GM23338 (cell line): Measurements from ENCODE around the gene TXNL4B. TPM values are rescaled to one million over a fixed set of nuclear protein-coding genes. Genes with fewer than 3 reads are reported as not detected.

Experiments
- ATAC-seq: fragments of 200-7000 bp; cut with Tn5 transposase; 3 replicates; pipeline ENCODE4 v1.9.1; 2020
- DNase-seq: peaks from one replicate; pipeline ENCODE4 v3.0.0-alpha.2; 2015; ENCODE audit warnings: low spot score
- H2AFZ ChIP-seq: fragments of 200-600 bp; sonication (generic); 2 replicates; pipeline ENCODE4 v1.8.0; 2016; ENCODE audit warnings: antibody characterized with exemption, mild to moderate bottlenecking, moderate library complexity
- H3F3A ChIP-seq: fragments of 200-600 bp; sonication (generic); replicated peaks from 2 replicates; pipeline ENCODE4 v1.8.0; 2017; ENCODE audit warnings: antibody characterized with exemption, mixed run types, low read depth
- H3K27ac ChIP-seq: fragments of 200-600 bp; sonication (generic); 2 replicates; pipeline ENCODE4 v1.6.1; 2016; ENCODE audit warnings: low read depth
- H3K27me3 ChIP-seq: fragments of 200-600 bp; sonication (generic); 2 replicates; pipeline ENCODE4 v1.8.0; 2016; ENCODE audit warnings: mild to moderate bottlenecking, mixed run types, moderate library complexity; ENCODE audit not compliant: insufficient read depth
- H3K36me3 ChIP-seq: fragments of 200-600 bp; sonication (generic); 2 replicates; pipeline ENCODE4 v1.8.0; 2016; ENCODE audit warnings: mild to moderate bottlenecking; ENCODE audit not compliant: insufficient read depth
- H3K4me1 ChIP-seq: fragments of 200-600 bp; sonication (generic); 2 replicates; pipeline ENCODE4 v1.8.0; 2016; ENCODE audit warnings: mild to moderate bottlenecking, moderate library complexity; ENCODE audit not compliant: insufficient read depth
- H3K4me2 ChIP-seq: fragments of 200-600 bp; sonication (generic); 2 replicates; pipeline ENCODE4 v1.7.1; 2017; ENCODE audit warnings: mixed run types
- H3K4me3 ChIP-seq: fragments of 200-600 bp; sonication (generic); 2 replicates; pipeline ENCODE4 v1.6.1; 2016; ENCODE audit warnings: mixed run types
- H3K79me2 ChIP-seq: fragments of 200-600 bp; sonication (generic); replicated peaks from 2 replicates; pipeline ENCODE4 v1.8.0; 2017; ENCODE audit warnings: mild to moderate bottlenecking; ENCODE audit not compliant: insufficient read depth
- H3K9me2 ChIP-seq: fragments of 200-600 bp; sonication (generic); 2 replicates; pipeline ENCODE4 v1.8.0; 2017; ENCODE audit not compliant: insufficient read depth
- H4K20me1 ChIP-seq: fragments of 200-600 bp; sonication (generic); replicated peaks from 2 replicates; pipeline ENCODE4 v1.8.0; 2017; ENCODE audit warnings: mild to moderate bottlenecking; ENCODE audit not compliant: insufficient read depth
- H3K27ac Mint-ChIP-seq: 2 replicates; pipeline ENCODE4 v1.8.0; 2020; ENCODE audit warnings: inconsistent platforms, mild to moderate bottlenecking, moderate library complexity, mixed read lengths
- H3K27me3 Mint-ChIP-seq: 3 replicates; pipeline ENCODE4 v1.8.0; 2022; ENCODE audit warnings: low read depth, mild to moderate bottlenecking, moderate library complexity, mixed read lengths, inconsistent platforms; ENCODE audit not compliant: insufficient read depth, poor library complexity
- H3K36me3 Mint-ChIP-seq: 3 replicates; pipeline ENCODE4 v1.8.0; 2021; ENCODE audit warnings: low read depth, mild to moderate bottlenecking, inconsistent platforms, moderate library complexity, mixed read lengths
- H3K4me1 Mint-ChIP-seq: 3 replicates; pipeline ENCODE4 v1.8.0; 2020; ENCODE audit warnings: mild to moderate bottlenecking, inconsistent platforms, mixed read lengths
- H3K4me3 Mint-ChIP-seq: 3 replicates; pipeline ENCODE4 v1.8.0; 2021; ENCODE audit warnings: moderate library complexity, mild to moderate bottlenecking, inconsistent platforms, mixed read lengths
- H3K9me3 Mint-ChIP-seq: 3 replicates; pipeline ENCODE4 v1.8.0; 2020; ENCODE audit warnings: moderate library complexity, mild to moderate bottlenecking, inconsistent platforms, mixed read lengths
- EZH2 ChIP-seq: fragments of 200-600 bp; sonication (generic); IDR thresholded peaks from one replicate; pipeline ENCODE4 v1.8.0; 2017; ENCODE audit warnings: antibody characterized with exemption, mild to moderate bottlenecking, low read depth; ENCODE audit not compliant: unreplicated experiment
- EZH2phosphoT487 ChIP-seq: fragments of 200-600 bp; sonication (generic); IDR thresholded peaks from one replicate; pipeline ENCODE4 v1.8.1; 2018; ENCODE audit warnings: antibody characterized with exemption; ENCODE audit not compliant: unreplicated experiment
- JUNB ChIP-seq: IDR thresholded peaks from one replicate; pipeline ENCODE4 v1.6.1; 2016; ENCODE audit warnings: antibody characterized with exemption; ENCODE audit not compliant: unreplicated experiment
- NANOG ChIP-seq: IDR thresholded peaks from 2 replicates; pipeline ENCODE4 v1.6.1; 2016; ENCODE audit warnings: antibody characterized with exemption, borderline replicate concordance
- POLR2AphosphoS5 ChIP-seq: IDR thresholded peaks from 2 replicates; pipeline ENCODE4 v1.6.1; 2016; ENCODE audit warnings: antibody characterized with exemption, low read depth
- STAT1 ChIP-seq: IDR thresholded peaks from one replicate; pipeline ENCODE4 v1.6.1; 2016; ENCODE audit warnings: antibody characterized with exemption; ENCODE audit not compliant: unreplicated experiment
- ZNF114 ChIP-seq: fragments of 250-450 bp; sonication (Bioruptor Pico); IDR thresholded peaks from 2 replicates; pipeline ENCODE4 v1.5.0; 2020; ENCODE audit warnings: mild to moderate bottlenecking, moderate library complexity
- ZNF331 ChIP-seq: fragments of 250-450 bp; sonication (Bioruptor Pico); IDR thresholded peaks from 2 replicates; pipeline ENCODE4 v1.5.0; 2020; ENCODE audit warnings: low read depth, mild to moderate bottlenecking, moderate library complexity
- polyA plus RNA-seq: library from polyadenylated mRNA; unstranded; fragments of >200 nt; fragmentation: Nextera tagmentation; extraction: Ambion mirVana; gene quantifications from 2 replicates; pipeline ENCODE4 v1.2.1, GENCODE V29; 2016
- total RNA-seq: library from RNA; depleted of rRNA; stranded (reverse); fragments of >200 nt; shearing (Covaris generic); gene quantifications from 2 replicates; pipeline ENCODE4 v1.2.3, GENCODE V29; 2014
- TF ChIP-seq, protein P1 (sequence below): IDR thresholded peaks from 2 replicates; pipeline ENCODE4 v1.6.1; 2016; ENCODE audit warnings: antibody characterized with exemption
- TF ChIP-seq, protein P2 (sequence below): fragments of 250-450 bp; sonication (Bioruptor Pico); IDR thresholded peaks from 2 replicates; pipeline ENCODE4 v1.5.0; 2020; ENCODE audit warnings: mild to moderate bottlenecking, moderate library complexity
- TF ChIP-seq, protein P3 (sequence below): IDR thresholded peaks from one replicate; pipeline ENCODE4 v1.6.1; 2018; ENCODE audit warnings: antibody characterized with exemption; ENCODE audit not compliant: unreplicated experiment

Gene TXNL4B
- total and polyA plus RNA-seq, 2 experiments from 2014 or later = 3.7 to 8.9 TPM

DNA sequence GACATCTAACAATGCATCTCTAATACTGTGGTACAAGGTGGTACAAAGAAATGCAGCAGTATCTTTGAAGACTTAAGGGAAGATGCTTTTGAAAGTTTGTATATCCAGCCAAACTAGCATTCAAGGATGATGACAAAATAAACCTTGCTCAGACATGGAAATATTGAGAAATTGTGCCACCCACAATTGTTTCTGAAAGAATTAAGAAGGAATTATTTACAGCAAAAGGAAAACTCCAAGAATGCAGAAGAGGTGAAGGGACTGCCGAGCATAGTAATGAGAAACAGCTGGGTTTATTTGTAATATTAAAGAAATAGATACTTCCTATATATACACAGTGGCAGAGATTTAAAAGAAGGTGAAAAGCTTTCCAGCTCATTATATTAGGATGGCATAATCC is 49.1 kb upstream of the TXNL4B start:
- Histone ChIP-seq H4K20me1 (no peaks in the 10 kb centered on the region), H3K36me3 (no peaks in the 10 kb centered on the region), H3K4me3 (no peak overlapping the region), H3K9me2 (no peaks in the 10 kb centered on the region), H3K27me3 (no peaks in the 10 kb centered on the region), H3K4me1 (no peaks in the 10 kb centered on the region), H2AFZ (no peak overlapping the region), H3K4me2 (no peak overlapping the region), H3K79me2 (no peaks in the 10 kb centered on the region), H3K27ac (no peak overlapping the region), H3F3A (no peaks in the 10 kb centered on the region)
- TF ChIP-seq STAT1 = no peak
- no peak for TF ChIP-seq ZNF331 (CRISPR knock-in tag)
- no peak for TF ChIP-seq ZNF114
- TF ChIP-seq JUNB = no peak
- no peak for TF ChIP-seq EZH2
- no peak for TF ChIP-seq POLR2AphosphoS5
- TF ChIP-seq, protein P1, sequence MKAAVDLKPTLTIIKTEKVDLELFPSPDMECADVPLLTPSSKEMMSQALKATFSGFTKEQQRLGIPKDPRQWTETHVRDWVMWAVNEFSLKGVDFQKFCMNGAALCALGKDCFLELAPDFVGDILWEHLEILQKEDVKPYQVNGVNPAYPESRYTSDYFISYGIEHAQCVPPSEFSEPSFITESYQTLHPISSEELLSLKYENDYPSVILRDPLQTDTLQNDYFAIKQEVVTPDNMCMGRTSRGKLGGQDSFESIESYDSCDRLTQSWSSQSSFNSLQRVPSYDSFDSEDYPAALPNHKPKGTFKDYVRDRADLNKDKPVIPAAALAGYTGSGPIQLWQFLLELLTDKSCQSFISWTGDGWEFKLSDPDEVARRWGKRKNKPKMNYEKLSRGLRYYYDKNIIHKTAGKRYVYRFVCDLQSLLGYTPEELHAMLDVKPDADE = no peak
- no peak for TF ChIP-seq NANOG
- Mint-ChIP-seq H3K4me1 (peaks cover 3% of the 10 kb centered on the region; the same call in 2 of the 3 replicates), H3K27ac (no peak overlapping the region), H3K4me3 (no peak overlapping the region), H3K36me3 (0 out of 3 replicates have a peak, but pooled peaks cover 3% of the 10 kb centered on the region), H3K27me3 (peaks cover 4% of the 10 kb centered on the region), H3K9me3 (peaks cover 4% of the 10 kb centered on the region; the same call in 2 of the 3 replicates)
- ATAC-seq = no peak
- no peak for DNase-seq

DNA sequence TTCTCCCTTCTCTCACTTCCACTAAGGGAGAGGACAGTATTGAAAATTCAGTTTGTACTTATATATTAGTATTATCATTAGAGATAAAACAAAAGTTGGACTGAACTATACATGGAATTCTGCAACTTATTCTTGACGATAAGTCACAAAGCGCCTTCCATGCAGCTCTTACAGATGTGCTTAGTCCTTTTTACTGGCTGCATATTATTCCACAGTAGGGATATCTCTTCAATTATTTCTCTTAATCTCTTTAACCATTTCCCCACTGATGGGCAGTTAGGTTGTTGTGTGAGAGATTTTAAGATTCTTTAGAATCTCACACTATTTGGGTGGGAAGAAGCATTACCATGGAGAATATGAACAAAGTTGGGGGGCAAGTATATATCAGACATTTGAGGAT is 46.5 kb upstream of the TXNL4B start:
- no peaks in the 10 kb centered on the region for H3K36me3 ChIP-seq
- no peak overlapping the region for H2AFZ ChIP-seq
- Mint-ChIP-seq H3K27ac (no peak overlapping the region), H3K4me1 (peaks cover 5% of the 10 kb centered on the region; the same call in 2 of the 3 replicates), H3K4me3 (no peak overlapping the region), H3K27me3 (peaks cover 4% of the 10 kb centered on the region), H3K9me3 (no peaks in the 10 kb centered on the region), H3K36me3 (no peaks in the 10 kb centered on the region)
- no peaks in the 10 kb centered on the region for H3K4me1 ChIP-seq
- no peak overlapping the region for H3K4me2 ChIP-seq
- no peaks in the 10 kb centered on the region for H3K27me3 ChIP-seq
- DNase-seq (no peak), ATAC-seq (no peak)
- no peaks in the 10 kb centered on the region for H3F3A ChIP-seq
- H3K27ac ChIP-seq = no peak overlapping the region
- H3K9me2 ChIP-seq = no peaks in the 10 kb centered on the region
- no peaks in the 10 kb centered on the region for H3K79me2 ChIP-seq
- no peaks in the 10 kb centered on the region for H4K20me1 ChIP-seq
- no peak overlapping the region for H3K4me3 ChIP-seq
- TF ChIP-seq, protein P2, sequence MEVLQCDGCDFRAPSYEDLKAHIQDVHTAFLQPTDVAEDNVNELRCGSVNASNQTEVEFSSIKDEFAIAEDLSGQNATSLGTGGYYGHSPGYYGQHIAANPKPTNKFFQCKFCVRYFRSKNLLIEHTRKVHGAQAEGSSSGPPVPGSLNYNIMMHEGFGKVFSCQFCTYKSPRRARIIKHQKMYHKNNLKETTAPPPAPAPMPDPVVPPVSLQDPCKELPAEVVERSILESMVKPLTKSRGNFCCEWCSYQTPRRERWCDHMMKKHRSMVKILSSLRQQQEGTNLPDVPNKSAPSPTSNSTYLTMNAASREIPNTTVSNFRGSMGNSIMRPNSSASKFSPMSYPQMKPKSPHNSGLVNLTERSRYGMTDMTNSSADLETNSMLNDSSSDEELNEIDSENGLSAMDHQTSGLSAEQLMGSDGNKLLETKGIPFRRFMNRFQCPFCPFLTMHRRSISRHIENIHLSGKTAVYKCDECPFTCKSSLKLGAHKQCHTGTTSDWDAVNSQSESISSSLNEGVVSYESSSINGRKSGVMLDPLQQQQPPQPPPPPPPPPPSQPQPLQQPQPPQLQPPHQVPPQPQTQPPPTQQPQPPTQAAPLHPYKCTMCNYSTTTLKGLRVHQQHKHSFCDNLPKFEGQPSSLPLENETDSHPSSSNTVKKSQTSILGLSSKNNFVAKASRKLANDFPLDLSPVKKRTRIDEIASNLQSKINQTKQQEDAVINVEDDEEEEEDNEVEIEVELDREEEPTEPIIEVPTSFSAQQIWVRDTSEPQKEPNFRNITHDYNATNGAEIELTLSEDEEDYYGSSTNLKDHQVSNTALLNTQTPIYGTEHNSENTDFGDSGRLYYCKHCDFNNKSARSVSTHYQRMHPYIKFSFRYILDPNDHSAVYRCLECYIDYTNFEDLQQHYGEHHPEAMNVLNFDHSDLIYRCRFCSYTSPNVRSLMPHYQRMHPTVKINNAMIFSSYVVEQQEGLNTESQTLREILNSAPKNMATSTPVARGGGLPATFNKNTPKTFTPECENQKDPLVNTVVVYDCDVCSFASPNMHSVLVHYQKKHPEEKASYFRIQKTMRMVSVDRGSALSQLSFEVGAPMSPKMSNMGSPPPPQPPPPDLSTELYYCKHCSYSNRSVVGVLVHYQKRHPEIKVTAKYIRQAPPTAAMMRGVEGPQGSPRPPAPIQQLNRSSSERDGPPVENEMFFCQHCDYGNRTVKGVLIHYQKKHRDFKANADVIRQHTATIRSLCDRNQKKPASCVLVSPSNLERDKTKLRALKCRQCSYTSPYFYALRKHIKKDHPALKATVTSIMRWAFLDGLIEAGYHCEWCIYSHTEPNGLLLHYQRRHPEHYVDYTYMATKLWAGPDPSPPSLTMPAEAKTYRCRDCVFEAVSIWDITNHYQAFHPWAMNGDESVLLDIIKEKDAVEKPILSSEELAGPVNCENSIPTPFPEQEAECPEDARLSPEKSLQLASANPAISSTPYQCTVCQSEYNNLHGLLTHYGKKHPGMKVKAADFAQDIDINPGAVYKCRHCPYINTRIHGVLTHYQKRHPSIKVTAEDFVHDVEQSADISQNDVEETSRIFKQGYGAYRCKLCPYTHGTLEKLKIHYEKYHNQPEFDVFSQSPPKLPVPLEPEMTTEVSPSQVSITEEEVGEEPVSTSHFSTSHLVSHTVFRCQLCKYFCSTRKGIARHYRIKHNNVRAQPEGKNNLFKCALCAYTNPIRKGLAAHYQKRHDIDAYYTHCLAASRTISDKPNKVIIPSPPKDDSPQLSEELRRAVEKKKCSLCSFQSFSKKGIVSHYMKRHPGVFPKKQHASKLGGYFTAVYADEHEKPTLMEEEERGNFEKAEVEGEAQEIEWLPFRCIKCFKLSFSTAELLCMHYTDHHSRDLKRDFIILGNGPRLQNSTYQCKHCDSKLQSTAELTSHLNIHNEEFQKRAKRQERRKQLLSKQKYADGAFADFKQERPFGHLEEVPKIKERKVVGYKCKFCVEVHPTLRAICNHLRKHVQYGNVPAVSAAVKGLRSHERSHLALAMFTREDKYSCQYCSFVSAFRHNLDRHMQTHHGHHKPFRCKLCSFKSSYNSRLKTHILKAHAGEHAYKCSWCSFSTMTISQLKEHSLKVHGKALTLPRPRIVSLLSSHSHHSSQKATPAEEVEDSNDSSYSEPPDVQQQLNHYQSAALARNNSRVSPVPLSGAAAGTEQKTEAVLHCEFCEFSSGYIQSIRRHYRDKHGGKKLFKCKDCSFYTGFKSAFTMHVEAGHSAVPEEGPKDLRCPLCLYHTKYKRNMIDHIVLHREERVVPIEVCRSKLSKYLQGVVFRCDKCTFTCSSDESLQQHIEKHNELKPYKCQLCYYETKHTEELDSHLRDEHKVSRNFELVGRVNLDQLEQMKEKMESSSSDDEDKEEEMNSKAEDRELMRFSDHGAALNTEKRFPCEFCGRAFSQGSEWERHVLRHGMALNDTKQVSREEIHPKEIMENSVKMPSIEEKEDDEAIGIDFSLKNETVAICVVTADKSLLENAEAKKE (CRISPR knock-in tag) = no peak
- TF ChIP-seq, protein P1 = no peak
- TF ChIP-seq JUNB (no peak), EZH2 (no peak), EZH2phosphoT487 (no peak)
- TF ChIP-seq, protein P3, sequence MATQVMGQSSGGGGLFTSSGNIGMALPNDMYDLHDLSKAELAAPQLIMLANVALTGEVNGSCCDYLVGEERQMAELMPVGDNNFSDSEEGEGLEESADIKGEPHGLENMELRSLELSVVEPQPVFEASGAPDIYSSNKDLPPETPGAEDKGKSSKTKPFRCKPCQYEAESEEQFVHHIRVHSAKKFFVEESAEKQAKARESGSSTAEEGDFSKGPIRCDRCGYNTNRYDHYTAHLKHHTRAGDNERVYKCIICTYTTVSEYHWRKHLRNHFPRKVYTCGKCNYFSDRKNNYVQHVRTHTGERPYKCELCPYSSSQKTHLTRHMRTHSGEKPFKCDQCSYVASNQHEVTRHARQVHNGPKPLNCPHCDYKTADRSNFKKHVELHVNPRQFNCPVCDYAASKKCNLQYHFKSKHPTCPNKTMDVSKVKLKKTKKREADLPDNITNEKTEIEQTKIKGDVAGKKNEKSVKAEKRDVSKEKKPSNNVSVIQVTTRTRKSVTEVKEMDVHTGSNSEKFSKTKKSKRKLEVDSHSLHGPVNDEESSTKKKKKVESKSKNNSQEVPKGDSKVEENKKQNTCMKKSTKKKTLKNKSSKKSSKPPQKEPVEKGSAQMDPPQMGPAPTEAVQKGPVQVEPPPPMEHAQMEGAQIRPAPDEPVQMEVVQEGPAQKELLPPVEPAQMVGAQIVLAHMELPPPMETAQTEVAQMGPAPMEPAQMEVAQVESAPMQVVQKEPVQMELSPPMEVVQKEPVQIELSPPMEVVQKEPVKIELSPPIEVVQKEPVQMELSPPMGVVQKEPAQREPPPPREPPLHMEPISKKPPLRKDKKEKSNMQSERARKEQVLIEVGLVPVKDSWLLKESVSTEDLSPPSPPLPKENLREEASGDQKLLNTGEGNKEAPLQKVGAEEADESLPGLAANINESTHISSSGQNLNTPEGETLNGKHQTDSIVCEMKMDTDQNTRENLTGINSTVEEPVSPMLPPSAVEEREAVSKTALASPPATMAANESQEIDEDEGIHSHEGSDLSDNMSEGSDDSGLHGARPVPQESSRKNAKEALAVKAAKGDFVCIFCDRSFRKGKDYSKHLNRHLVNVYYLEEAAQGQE = no peak
